ENCODE measurements around the gene ATP10B.

Gene ATP10B

DNA sequence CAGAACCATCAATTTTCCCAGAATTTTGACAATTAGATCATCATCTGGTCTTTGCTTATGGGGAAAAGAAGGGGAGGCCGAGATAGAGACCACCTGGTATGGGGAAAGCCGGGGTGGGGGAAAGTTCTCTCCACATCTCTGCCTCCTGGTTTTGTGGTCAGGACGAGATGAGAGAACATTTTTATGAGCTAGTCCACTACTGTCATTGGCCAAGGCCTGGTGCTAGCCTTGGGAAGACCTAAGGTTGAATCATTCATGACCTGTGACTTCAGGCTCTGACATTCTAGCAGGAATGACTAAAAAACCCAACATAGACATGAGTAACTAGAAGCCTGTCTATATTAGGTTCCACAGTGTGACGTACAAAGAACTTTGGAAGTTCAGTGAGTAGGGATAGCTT lies 295.2 kb downstream of the ATP10B start:
- in situ Hi-C loops (cut with MboI; ENCODE audit: low sequenced_read_pairs), result no loop called here

GRCh38 chr5:160555971-160556631 lies 295.9 kb downstream of the ATP10B start:
- in situ Hi-C loops (cut with MboI; ENCODE audit: low sequenced_read_pairs), result no loop called here

DNA sequence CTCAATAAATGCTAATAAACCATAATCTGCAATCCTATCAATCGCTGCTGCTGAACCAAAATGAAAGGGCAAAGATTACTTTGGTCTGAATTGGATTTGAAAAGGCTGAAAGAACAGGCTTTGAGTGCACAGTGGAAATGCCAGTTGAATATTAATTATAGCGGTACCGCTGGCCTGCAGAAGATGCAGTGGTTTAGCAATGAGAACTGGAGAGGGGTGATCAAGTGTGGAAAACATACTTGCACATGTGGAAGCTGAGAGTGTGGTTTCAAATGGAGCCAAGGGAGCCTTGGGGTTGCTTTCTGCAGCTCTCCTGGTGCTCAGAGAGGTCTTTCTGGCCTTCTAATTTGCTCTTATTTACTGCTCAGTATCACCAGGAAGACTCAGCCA lies 296.4 kb downstream of the ATP10B start:
- in situ Hi-C loops (cut with MboI; ENCODE audit: low sequenced_read_pairs), result no loop called here

DNA sequence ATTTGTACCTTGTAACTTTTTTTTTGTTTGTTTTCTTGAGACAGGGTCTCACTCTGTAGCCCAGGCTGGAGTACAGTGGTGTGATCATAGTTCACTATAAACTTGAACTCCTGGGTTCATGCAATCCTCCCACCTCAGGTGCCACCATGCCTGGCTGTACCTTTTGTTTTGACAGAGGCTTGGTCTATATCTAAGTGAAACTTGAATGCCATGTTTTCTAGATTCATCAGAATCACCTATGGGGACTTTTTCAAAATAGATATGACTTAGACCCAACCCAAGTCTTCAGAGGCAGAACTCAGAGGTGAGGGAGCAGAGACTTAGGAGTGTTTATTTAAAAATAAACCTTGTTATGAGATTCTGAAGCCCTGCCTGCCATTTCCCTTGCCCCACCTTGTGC lies 301.9 kb downstream of the ATP10B start:
- in situ Hi-C loops (cut with MboI; ENCODE audit: low sequenced_read_pairs), result no loop called here

DNA sequence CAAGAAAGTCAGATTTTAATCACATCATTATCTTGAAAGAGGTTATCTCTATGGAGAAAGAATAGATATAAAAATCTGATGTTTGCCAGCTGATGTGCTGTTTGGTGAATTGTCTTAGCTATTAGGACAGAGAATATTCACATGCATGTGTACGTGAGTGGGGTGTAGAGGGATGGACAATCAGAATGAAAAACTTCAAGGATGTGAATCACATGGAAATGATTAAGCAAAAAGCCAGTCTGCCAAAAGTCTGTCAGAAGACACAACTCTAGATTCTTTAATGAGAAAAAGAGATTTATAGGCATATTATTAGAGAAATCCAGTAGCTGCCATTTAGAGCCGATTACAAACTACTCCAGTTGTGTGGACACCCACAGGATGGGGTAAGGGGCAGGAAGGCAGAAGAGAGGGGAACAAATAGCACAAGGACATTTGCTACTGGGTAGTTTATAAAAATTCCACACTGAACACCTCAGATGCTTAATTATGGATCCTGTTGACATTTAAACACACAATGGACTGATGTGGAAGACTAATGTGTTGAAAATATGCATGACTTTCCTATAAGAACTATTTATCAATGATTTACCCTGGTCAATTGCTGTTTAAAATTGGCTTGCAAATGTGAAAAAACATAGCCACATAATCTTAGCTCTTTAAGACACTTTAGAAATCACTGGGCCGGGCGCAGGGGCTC lies 302.9 kb downstream of the ATP10B start:
- in situ Hi-C loops (cut with MboI; ENCODE audit: low sequenced_read_pairs), result no loop called here

DNA sequence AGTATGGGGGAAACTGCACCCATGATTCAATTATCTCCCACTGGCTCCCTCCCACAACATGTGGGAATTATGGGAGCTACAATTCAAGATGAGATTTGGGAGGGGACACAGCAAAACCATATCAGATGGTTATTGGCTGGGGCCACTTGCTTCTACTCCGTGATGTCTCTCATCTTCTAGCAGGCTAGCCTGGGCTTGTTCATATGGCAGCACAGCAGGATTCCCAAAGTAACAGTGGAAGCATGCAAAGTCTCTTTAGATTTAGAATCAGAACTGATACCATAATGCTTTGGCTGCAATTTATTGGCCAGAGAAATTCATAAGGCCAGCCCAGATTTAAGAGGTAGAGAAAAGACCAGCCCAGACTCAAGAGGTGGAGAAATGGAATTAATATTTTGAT lies 304.1 kb downstream of the ATP10B start:
- in situ Hi-C loops (cut with MboI; ENCODE audit: low sequenced_read_pairs), result no loop called here

GRCh38 chr5:160547061-160547460 lies 304.9 kb downstream of the ATP10B start:
- in situ Hi-C loops (cut with MboI; ENCODE audit: low sequenced_read_pairs), result no loop called here

- in situ Hi-C loops (cut with MboI; ENCODE audit: low sequenced_read_pairs), result no loop called here
Observed at GRCh38 chr5:160545832-160546231, 306.2 kb downstream of the ATP10B start.

GRCh38 chr5:160543395-160543794 lies 308.6 kb downstream of the ATP10B start:
- in situ Hi-C loops (cut with MboI; ENCODE audit: low sequenced_read_pairs), result no loop called here

GRCh38 chr5:160542840-160543239 lies 309.2 kb downstream of the ATP10B start:
- in situ Hi-C loops (cut with MboI; ENCODE audit: low sequenced_read_pairs), result no loop called here

- in situ Hi-C loops (cut with MboI; ENCODE audit: low sequenced_read_pairs), result no loop called here
Observed at GRCh38 chr5:160542281-160542680, 309.7 kb downstream of the ATP10B start.

DNA sequence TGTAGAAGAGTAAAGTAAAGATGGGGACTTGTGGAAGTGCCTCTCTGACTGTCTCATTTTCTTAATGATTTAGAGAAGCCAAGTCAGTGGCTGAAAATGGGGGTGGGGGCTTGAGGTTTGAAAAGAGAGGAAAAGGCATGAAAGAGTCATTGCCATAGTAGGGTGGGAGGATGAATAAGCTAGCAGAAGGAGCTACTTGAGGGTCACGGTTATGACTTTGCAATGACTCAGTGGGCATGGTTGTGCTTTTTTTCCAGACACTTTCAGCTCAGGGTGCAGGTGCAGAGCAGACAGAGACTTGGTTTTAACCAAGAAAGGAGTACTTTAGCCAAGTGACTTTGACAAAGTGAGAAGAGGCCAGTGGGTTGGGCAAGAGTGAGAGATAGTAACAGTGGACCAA lies 312.6 kb downstream of the ATP10B start:
- in situ Hi-C loops (cut with MboI; ENCODE audit: low sequenced_read_pairs), result no loop called here

DNA sequence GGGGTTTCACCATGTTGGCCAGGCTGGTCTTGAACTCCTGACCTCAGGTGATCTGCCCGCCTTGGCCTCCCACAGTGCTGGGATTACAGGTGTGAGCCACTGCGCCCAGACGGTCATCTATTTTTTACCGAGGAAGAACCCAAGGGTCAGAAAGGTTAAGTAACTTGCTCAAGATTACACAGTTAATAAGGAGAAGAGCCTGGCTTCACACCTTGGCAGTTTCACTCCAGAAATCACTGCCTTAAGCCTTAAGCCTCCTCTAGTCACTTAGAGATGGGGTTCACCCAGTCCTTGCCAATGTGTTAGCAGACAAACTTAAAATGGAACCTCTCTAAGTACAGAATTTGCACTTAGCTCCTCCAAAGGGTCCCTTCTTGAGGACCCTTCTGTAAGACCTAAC lies 314.1 kb downstream of the ATP10B start:
- in situ Hi-C loops (cut with MboI; ENCODE audit: low sequenced_read_pairs), result no loop called here

- in situ Hi-C loops (cut with MboI; ENCODE audit: low sequenced_read_pairs), result no loop called here
Observed at GRCh38 chr5:160537116-160537515, 314.9 kb downstream of the ATP10B start.

DNA sequence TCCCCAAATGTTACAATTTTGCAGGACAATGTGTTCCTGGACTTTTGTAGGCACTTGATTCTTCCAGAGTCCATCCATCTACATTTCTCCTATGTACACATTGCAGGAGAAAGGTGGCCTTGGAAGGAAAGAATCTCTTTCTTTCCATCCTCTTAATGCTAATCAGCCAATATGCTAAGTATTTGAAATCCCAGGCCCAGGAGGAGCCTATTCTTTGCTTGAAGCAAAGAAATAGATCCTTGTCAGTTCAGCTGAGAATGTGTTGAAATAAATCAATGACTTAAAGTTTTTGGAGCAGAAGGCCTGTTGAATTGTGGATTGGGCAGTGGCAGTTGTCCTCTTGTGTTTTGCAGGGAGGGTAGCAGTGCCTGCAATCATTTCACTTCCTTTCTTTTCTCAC lies 317.1 kb downstream of the ATP10B start:
- in situ Hi-C loops (cut with MboI; ENCODE audit: low sequenced_read_pairs), result no loop called here

DNA sequence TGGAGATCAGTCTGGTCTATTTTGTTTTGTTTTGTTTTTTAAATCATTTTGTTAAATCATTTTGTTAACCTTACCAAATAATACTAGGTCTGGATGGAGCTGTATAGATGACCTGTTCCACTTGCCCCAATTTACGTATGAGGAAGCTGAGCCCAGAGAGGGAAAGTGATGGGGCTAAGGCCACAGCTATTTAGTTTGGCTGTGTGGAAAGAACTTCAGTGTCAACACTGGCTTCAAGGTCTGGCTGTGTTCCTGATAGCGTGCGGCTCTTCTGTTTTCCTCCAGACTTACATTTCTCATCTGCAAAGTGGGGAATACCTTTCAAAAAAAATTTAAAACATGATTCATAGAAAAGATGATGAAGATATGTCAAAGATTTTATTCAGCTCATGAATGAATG lies 317.9 kb downstream of the ATP10B start:
- in situ Hi-C loops (cut with MboI; ENCODE audit: low sequenced_read_pairs), result no loop called here

DNA sequence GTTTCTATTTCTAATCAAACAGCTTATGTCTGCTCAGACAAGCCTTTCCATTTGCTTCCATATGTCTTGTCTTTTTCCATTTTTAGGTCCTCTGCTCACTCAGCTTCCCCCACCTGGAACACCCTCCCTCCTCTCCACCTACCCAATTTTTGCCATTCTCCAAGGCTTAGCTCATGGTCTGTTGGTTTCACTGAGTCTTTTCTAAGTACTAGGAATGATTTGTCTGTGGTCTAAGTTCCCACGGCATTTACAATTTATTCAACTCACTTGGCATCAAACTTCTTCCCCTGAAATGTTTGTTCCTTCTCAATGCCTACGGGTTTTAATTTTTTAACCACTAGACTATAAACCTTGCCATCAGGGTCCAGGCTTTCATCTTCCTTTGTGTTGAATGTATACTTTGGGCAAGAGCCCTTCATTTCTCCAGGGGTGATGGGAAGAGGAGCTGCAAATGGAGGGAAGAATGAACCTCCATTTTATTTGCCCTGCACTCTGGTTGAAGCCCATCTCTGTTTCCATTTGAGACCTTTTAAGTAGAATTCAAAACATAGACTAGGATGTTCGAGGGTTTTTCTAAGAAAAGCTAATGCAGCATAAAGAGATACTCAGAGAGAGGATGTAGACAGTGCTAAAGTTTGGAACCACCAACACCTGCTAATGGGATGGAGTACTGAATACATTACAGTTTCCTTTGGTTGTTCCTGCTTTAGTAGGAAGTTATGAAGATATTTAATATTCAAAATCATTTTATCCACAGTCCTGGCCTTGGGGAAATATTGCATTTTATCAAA lies 326.3 kb downstream of the ATP10B start:
- in situ Hi-C loops (cut with MboI; ENCODE audit: low sequenced_read_pairs), result no loop called here

DNA sequence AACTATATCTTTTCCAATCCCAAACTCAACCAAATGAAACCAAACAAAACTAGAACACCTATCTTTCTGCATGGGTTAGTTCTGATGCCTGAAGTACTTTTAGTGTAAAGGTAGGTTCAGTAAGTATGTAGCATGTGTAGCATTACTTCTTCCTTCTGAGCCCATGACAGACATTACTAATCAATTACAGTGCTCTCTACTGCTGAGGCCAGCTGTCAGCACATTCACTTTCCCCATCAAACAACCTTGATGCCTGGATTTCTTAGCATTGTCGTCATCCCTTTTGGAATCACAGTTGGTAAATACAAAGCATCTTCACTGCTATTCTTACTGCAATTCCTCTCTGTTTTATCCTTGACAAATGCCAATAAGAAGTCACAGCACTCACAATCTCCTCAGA lies 327.2 kb downstream of the ATP10B start:
- in situ Hi-C loops (cut with MboI; ENCODE audit: low sequenced_read_pairs), result no loop called here

DNA sequence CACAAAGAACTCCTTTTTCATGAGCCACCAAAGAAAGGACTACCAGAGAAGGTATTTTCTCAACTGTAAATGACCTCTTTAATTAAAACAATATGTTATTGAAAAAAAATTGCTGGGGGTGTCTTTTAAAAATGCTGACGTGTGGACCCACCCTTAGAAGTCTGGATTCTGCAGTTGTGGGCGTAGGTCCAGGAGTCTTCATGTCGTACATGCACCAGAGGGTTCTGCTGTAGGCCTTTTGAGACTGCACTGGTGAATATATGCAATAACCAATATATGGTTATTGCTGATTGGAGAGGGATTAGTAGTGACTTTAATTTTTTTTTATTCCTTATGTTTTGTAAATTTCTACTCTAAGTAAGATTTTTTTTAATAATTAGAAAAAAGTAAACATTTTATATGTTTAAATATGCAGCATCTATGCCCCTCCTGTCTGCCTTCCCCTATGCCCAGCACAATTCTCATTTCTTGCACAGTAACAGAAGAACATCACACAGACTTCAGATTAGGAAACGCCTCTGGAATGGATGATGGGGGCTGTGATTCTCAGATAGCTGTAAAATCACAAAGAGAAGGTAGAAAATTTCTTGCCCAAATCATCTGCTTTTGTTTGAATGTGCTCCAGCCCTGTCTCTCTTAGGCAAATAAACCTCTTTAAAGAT lies 328.4 kb downstream of the ATP10B start:
- in situ Hi-C loops (cut with MboI; ENCODE audit: low sequenced_read_pairs), result no loop called here

GRCh38 chr5:160521392-160521663 lies 330.7 kb downstream of the ATP10B start:
- in situ Hi-C loops (cut with MboI; ENCODE audit: low sequenced_read_pairs), result no loop called here

- in situ Hi-C loops (cut with MboI; ENCODE audit: low sequenced_read_pairs), result no loop called here
Observed at GRCh38 chr5:160520609-160521391, 331.2 kb downstream of the ATP10B start.
